Thyroid gland (tissue), 4 donors: Measurements from ENCODE around the gene LTA. TPM values are rescaled to one million over a fixed set of nuclear protein-coding genes. Genes with fewer than 3 reads are reported as not detected.

Source experiments
- DNase-seq, 2 donors: peaks; one replicate each; pipeline ENCODE4 v3.0.0-alpha.2; 2019
- H3K27ac ChIP-seq, 3 donors: fragments of 200-600 bp; sonication (generic); 1 replicate in 2 of 3; 2 replicates in 1 of 3; pipeline ENCODE4 v1.5.1; 2016 to 2019; ENCODE audit warnings: mild to moderate bottlenecking in 1 of 3, moderate library complexity in 1 of 3
- H3K27me3 ChIP-seq: fragments of 200-600 bp; sonication (generic); one replicate; pipeline ENCODE4 v1.5.1; 2019
- H3K36me3 ChIP-seq, 2 donors: fragments of 200-600 bp; sonication (generic); one replicate each; pipeline ENCODE4 v1.5.1; 2016 to 2019
- H3K4me1 ChIP-seq, 2 donors: fragments of 200-600 bp; sonication (generic); one replicate each; pipeline ENCODE4 v1.5.1; 2017 to 2019
- H3K4me3 ChIP-seq, 3 donors: fragments of 200-600 bp; sonication (generic); replicated peaks in 1 of 3; 1 replicate in 2 of 3; 2 replicates in 1 of 3; pipeline ENCODE4 v1.5.1; 2016; ENCODE audit warnings: mild to moderate bottlenecking in 1 of 3
- H3K9me3 ChIP-seq: fragments of 200-600 bp; sonication (generic); one replicate; pipeline ENCODE4 v1.5.1; 2017
- CTCF ChIP-seq, 6 experiments: fragments of 200-600 bp in 3 of 6; fragments of 450-650 bp in 3 of 6; sonication (generic) in 3 of 6; IDR thresholded peaks; one replicate each; pipeline ENCODE4 v1.5.1; 2016 to 2019; ENCODE audit warnings: antibody characterized with exemption in 6 of 6, mild to moderate bottlenecking in 2 of 6, inconsistent platforms in 1 of 6, moderate library complexity in 1 of 6
- POLR2A ChIP-seq, 2 donors: fragments of 450-650 bp; IDR thresholded peaks; one replicate each; pipeline ENCODE4 v1.6.1; 2017; ENCODE audit warnings: antibody characterized with exemption in 2 of 2, mild to moderate bottlenecking in 2 of 2, moderate library complexity in 1 of 2
- WGBS, 2 donors: methylation state at CpG; one replicate each; pipeline ENCODE4 v1.1.5; 2017; 5-methylcytosine and 5-hydroxymethylcytosine counted together
- intact Hi-C: fragments of 100-400 bp; cut with DNase I; formaldehyde crosslinking; loops from one replicate; pipeline ENCODE4 v1.15.1; 2023
- total RNA-seq, 4 donors: library from RNA; depleted of rRNA; stranded (reverse); fragments of >200 nt; gene quantifications; one replicate each; pipeline ENCODE4 v1.2.3, GENCODE V29; 2016

The LTA gene
- total RNA-seq, 4 donors from 2014 or later: not detected

- no peak for TF ChIP-seq CTCF (IDR thresholded peaks at IDR 0.05)
- no peak for TF ChIP-seq POLR2A (IDR thresholded peaks at IDR 0.05)
- Histone ChIP-seq H3K36me3 (peaks cover 69 to 75% of the 10 kb centered on the region in 2 donors), H3K27ac (no peak overlapping the region), H3K9me3 (no peaks in the 10 kb centered on the region), H3K27me3 (no peaks in the 10 kb centered on the region), H3K4me1 (no peaks in the 10 kb centered on the region), H3K4me3 (no peak overlapping the region)
- DNase-seq: no peak
- WGBS, 2 donors: 78 to 79% methylated on average over 9 of the region's 9 CpGs
- intact Hi-C loops: no loop called here
Observed at GRCh38 chr6:31531771-31532643, 40.1 kb upstream of the LTA start.

DNA sequence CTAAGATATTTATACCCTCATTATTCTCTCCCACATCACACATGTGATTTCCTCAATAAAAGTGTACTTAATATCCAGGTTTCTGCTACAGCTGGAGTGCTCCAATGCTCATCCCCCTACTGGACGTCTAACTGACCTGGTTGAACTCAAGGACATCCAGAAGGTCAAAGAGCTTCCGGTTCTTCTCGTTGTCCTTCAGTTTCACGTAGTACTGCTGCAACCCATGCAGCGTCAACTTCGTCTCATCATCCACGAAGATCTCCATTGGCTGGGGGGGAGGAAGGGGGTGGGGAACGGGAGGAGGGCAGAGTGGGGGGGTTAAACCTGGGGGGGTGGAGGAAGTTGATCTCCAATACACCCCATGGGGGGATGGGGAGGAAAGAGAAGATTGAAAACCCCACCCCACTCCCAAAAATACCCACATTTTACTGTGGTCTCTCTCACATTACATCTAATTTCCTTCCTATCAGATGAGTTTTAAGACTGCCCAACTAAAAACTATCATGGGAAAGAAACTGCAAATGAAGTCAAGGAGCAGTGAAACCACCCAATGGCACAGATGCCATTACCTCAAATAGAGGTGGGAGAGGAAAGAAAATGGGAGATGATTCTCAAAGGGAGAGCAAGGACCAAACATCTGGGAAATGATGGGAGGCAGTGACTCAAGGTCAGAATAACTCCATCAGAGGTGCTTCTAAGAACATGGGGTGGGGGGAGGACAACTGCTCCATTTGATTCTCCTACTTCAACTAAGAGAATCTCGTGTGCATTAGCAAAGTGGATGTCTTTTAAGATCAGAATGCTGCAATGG is 39.2 kb upstream of the LTA start:
- H3K36me3 ChIP-seq: peaks cover 78 to 83% of the 10 kb centered on the region in 2 donors
- H3K4me1 ChIP-seq: no peaks in the 10 kb centered on the region
- intact Hi-C loops: no loop called here
- H3K27me3 ChIP-seq: no peaks in the 10 kb centered on the region
- H3K9me3 ChIP-seq: no peaks in the 10 kb centered on the region
- no peak overlapping the region for H3K4me3 ChIP-seq
- WGBS, 2 donors: 68 to 77% methylated on average over 9 of the region's 9 CpGs
- no peak for TF ChIP-seq CTCF (IDR thresholded peaks at IDR 0.05)
- TF ChIP-seq POLR2A (IDR thresholded peaks at IDR 0.05): peak in 1 of 2 donors; percentile 3
- H3K27ac ChIP-seq: no peak overlapping the region
- DNase-seq: no peak

DNA sequence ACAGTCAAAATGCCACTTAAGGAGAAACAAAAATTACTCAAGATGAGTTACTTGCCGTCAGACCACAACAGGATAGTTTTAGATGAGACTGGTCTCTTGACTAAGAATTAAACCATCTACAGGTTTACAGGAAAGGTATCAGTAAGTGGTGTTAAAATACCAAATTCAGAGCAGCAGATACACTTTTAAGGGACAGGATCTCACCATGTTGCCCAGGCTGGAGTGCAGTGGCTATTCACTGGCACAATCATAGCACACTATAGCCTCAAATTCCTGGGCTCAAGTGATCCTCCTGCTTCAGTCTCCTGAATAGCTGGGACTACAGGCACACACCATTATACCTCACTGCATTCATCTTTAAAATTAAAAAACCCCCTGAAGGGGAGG is 38.6 kb upstream of the LTA start:
- intact Hi-C loops: no loop called here
- no peak for DNase-seq

GRCh38 chr6:31534011-31534410 is 38.1 kb upstream of the LTA start:
- Histone ChIP-seq H3K36me3 (peaks cover 87 to 94% of the 10 kb centered on the region in 2 donors), H3K27ac (no peak overlapping the region), H3K27me3 (no peaks in the 10 kb centered on the region), H3K4me1 (peaks cover under 1 to 2% of the 10 kb centered on the region in 2 donors), H3K4me3 (no peak overlapping the region), H3K9me3 (no peaks in the 10 kb centered on the region)
- DNase-seq: no peak
- TF ChIP-seq CTCF (IDR thresholded peaks at IDR 0.05) (no peak), POLR2A (IDR thresholded peaks at IDR 0.05) (no peak)
- WGBS, 2 donors: 92 to 93% methylated on average over 6 of the region's 6 CpGs
- intact Hi-C loops: no loop called here

More for the DNA sequence above, 38.6 kb upstream of the LTA start:
- Histone ChIP-seq H3K27me3 (no peaks in the 10 kb centered on the region), H3K36me3 (peaks cover 83 to 89% of the 10 kb centered on the region in 2 donors), H3K9me3 (no peaks in the 10 kb centered on the region), H3K27ac (no peak overlapping the region), H3K4me1 (no peaks in the 10 kb centered on the region), H3K4me3 (no peak overlapping the region)
- 88 to 100% methylated on average over 1 of the region's 1 CpG for WGBS, 2 donors
- TF ChIP-seq POLR2A (IDR thresholded peaks at IDR 0.05): no peak
- no peak for TF ChIP-seq CTCF (IDR thresholded peaks at IDR 0.05)
